Natural killer cell treated with Interleukin-12 subunit alpha and Interleukin-12 subunit beta and Interleukin-15 and Interleukin-18, amount 100 ng/mL, for 72 hours (primary cell): ENCODE results near the gene TTC4. TPM values are rescaled to one million over a fixed set of nuclear protein-coding genes. Genes with fewer than 3 reads are reported as not detected.

Experiments
- ATAC-seq, 2 donors: fragments of 150-1000 bp; cut with Tn5 transposase in 1 of 2; sonication (Bioruptor Pico), chemical (Tn5 transposase) in 1 of 2; 2 replicates each; pipeline ENCODE4 v1.10.0; 2021
- DNase-seq: peaks from one replicate; pipeline ENCODE4 v3.0.0; 2022; ENCODE audit warnings: low spot score
- H3K27ac Mint-ChIP-seq, 2 donors: 1 replicate in 1 of 2; 2 replicates in 1 of 2; pipeline ENCODE4 v1.8.0; 2022; ENCODE audit warnings: mixed read lengths in 2 of 2, mild to moderate bottlenecking in 1 of 2, moderate library complexity in 1 of 2
- H3K27me3 Mint-ChIP-seq, 2 donors: 1 replicate in 1 of 2; 2 replicates in 1 of 2; pipeline ENCODE4 v1.8.0; 2022; ENCODE audit warnings: mixed read lengths in 2 of 2
- H3K36me3 Mint-ChIP-seq: one replicate; pipeline ENCODE4 v1.8.0; 2022; ENCODE audit warnings: mixed read lengths
- H3K4me1 Mint-ChIP-seq, 2 donors: 1 replicate in 1 of 2; 2 replicates in 1 of 2; pipeline ENCODE4 v1.8.0; 2022; ENCODE audit warnings: low read depth in 2 of 2, mixed read lengths in 2 of 2, mild to moderate bottlenecking in 1 of 2
- H3K4me3 Mint-ChIP-seq: one replicate; pipeline ENCODE4 v1.8.0; 2022; ENCODE audit warnings: mixed read lengths
- H3K9me3 Mint-ChIP-seq: 2 replicates; pipeline ENCODE4 v1.8.0; 2022; ENCODE audit warnings: mixed read lengths
- total RNA-seq, 2 donors: library from RNA; stranded (reverse); gene quantifications; one replicate each; pipeline ENCODE4 v1.2.3, GENCODE V29; 2022

The TTC4 gene, protein sequence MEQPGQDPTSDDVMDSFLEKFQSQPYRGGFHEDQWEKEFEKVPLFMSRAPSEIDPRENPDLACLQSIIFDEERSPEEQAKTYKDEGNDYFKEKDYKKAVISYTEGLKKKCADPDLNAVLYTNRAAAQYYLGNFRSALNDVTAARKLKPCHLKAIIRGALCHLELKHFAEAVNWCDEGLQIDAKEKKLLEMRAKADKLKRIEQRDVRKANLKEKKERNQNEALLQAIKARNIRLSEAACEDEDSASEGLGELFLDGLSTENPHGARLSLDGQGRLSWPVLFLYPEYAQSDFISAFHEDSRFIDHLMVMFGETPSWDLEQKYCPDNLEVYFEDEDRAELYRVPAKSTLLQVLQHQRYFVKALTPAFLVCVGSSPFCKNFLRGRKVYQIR
- total RNA-seq, result 10 to 100 TPM; 30.2 to 33.9 TPM

DNA sequence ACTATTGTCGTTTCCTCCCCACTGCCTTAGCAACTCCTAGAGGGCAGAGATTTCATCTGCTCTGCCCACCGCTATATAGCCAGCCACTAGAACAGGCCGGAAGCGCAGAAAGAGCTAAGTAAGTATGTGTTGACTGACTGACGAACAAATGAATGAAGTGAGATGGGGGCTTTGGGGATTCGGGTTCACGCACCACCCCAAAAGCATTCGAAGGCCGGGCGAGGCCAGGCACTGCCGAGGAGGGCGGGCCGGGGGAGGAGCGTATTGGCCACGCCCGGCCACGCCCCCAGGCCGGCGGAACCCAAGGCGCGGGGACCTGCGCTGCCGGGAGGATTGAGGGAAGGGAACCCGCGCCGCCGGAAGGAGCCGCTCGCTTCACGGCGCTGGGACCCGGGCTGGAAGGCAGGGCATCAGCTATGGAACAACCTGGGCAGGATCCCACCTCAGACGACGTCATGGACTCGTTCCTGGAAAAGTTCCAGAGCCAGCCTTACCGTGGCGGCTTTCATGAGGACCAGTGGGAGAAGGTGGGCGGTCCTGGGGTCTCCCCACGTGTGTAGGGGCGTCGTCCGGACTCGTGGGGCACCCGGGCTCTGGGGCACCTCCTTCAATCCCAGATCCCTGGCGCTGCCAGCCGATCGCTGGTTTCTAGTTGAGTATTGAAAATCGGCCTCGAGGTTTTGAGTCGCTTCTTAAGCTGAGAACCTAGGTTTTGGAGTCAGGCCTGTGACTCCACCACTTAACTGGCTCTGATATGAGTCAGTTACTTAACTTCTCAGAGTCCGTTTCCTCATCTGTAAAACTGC, at the start of gene TTC4:
TSS of gene TTC4 (plus strand) at position 369 of the 806 bp plus-strand sequence. CDS start at position 417, 48 bp downstream.
- Mint-ChIP-seq H3K27me3 (no peaks in the 10 kb centered on the region), H3K36me3 (peaks cover 12% of the 10 kb centered on the region), H3K4me1 (peaks cover 27 to 29% of the 10 kb centered on the region in 2 donors), H3K27ac (peak within 1 kb of the TSS; percentile 80 to 92), H3K9me3 (no peaks in the 10 kb centered on the region), H3K4me3 (peak within 1 kb of the TSS; percentile 94)
- ATAC-seq (peak; percentile 98 to 99), DNase-seq (peak; percentile 89)

DNA sequence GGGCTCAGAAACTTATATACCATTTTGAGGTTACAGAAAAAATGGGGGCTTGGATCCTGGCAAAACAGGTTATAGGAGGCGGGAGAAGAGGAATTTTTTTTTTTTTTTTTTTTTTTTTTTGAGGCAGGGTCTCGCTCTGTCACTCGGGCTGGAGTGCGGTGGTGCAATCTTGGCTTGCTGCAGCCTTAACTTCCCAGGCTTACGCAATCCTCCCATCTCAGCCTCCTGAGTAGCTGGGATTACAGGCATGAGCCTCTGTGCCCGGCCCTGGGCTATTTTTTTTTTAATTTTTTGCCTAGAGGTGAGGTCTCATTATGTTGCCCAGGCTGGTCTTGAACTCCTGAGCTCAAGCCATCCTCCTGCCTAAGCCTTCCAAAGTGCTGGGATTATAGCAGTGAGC, 49.3 kb upstream of the TTC4 start:
- DNase-seq (no peak), ATAC-seq (no peak)
- H3K4me3 Mint-ChIP-seq, result no peak overlapping the region
- H3K27ac Mint-ChIP-seq, result no peak overlapping the region
- H3K4me1 Mint-ChIP-seq, result no peaks in the 10 kb centered on the region
- H3K9me3 Mint-ChIP-seq, result no peaks in the 10 kb centered on the region
- no peaks in the 10 kb centered on the region for H3K36me3 Mint-ChIP-seq
- no peaks in the 10 kb centered on the region for H3K27me3 Mint-ChIP-seq

DNA sequence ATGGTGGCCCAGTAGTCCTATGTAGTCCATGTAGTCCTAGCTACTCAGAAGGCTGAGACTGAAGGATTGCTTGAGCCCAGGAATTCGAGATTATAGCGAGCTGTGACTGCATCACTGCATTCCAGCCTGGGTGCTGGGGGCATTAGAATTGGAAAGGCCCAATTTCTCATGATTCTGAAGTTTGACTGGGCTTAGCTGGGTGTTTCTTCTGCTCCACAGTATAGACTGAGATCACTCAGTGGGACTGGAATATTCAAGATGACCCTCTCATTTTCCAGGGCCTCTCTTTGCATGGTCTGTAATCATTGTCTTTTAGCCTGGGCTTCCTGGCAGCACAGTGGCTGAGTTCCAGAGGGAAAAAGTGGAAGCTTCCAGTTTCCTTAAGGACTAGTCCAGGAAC, 47.9 kb upstream of the TTC4 start:
- Mint-ChIP-seq H3K36me3 (no peaks in the 10 kb centered on the region), H3K27ac (no peak overlapping the region), H3K4me3 (no peak overlapping the region), H3K9me3 (no peaks in the 10 kb centered on the region), H3K4me1 (peaks cover 8 to 10% of the 10 kb centered on the region in 2 donors), H3K27me3 (no peaks in the 10 kb centered on the region)
- no peak for DNase-seq
- ATAC-seq, result no peak

DNA sequence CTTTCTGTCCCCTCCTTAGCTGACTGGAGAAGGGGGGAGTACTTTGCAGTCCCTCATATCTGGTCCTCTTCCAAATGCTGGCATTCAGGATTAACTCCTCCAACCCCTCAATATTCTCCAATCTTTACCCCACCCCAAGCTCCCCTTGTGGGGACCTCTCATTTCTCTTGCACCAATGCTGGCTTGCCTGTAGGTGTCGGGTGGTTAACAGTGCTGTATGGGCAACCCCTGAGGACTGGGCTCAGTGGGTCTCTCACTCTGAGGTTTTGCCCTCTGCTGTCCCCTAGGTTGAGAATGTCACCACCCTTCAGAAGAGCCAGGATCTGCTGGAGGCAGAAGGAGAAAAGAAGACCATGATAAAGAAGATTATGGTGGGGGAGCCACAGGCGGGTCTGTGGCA, 47.1 kb upstream of the TTC4 start:
- Mint-ChIP-seq H3K36me3 (no peaks in the 10 kb centered on the region), H3K27me3 (no peaks in the 10 kb centered on the region), H3K9me3 (no peaks in the 10 kb centered on the region), H3K27ac (no peak overlapping the region), H3K4me3 (no peak overlapping the region), H3K4me1 (peaks cover 10 to 11% of the 10 kb centered on the region in 2 donors)
- no peak for DNase-seq
- no peak for ATAC-seq

DNA sequence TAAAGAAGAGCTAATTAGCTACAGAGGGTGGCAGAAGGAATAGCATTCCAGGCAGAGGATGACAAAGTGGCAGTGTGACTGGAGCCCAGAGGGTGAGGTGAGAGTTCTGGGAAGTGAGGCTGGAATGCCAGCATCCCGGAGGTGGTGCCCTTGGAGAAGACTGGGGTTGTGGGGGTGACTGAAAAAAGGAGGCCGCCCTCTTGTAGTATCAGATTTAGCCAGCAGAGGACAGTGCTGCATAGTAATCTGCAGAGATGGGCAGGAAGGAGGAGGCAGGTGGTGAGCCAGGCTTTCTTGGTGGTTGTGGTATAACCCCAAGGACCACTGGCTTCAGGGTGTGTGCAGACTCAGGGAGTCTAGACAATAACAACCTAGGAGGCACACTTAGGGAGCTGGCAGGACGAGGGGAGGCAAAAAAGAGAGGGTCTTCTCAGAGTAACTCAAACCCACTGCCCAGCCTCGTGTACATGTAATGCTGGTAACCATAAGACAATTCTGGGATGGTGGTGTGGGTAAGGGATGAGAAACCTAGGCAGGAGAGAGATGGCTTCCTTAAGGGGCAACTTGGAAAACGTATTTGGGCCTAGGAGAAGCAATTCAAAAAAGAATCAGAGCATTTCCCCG, 43.6 kb upstream of the TTC4 start:
- ATAC-seq (peak; percentile 83 to 87), DNase-seq (peak; percentile 73)
- H3K4me3 Mint-ChIP-seq, result no peak overlapping the region
- no peaks in the 10 kb centered on the region for H3K9me3 Mint-ChIP-seq
- peaks cover 10 to 11% of the 10 kb centered on the region in 2 donors for H3K4me1 Mint-ChIP-seq
- H3K27ac Mint-ChIP-seq, result peak overlapping the region; percentile 1 to 60
- no peaks in the 10 kb centered on the region for H3K36me3 Mint-ChIP-seq
- H3K27me3 Mint-ChIP-seq, result no peaks in the 10 kb centered on the region

DNA sequence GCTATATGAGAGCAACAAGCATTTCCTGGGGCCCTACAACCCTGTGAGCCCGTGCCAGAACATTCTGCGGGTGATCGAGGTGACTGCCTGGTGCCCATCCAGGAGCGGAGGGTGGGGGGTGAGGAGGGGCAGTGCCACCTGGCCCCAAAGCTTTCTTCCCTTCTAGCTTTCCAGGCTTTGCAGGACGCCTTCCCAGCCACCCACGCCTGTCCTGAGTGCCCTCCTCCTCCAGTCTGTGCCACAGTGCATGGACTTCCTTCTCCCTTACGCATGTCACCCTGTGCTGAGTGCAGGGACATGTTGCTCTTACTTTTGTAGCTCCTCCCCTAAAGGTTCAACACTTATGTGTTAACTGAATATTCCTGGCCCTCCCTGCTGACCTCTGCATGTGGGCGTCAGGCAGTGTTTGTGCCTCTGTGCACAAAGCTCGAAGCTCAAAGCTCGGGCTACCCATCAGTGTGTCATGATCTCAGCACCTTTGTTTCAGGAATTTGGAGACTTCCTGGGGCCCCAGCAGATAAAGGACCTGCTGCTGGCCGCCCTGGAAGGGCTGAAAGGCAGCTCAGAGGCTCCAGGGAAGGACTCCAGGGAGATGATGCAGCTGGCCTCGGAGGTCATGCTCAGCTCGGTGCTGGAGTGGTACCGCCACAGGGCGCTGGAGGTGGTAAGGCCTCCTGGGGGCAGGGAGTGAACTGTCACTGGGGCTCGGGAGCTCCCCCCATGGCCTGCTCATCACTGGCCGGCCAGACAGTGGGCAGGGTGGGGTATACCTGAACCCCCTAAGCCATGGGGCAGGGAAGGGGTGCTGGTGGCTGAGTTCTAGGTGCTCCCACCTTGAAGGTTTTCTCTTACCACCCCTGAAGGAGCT, 36.7 kb upstream of the TTC4 start:
- no peaks in the 10 kb centered on the region for H3K36me3 Mint-ChIP-seq
- DNase-seq (no peak), ATAC-seq (peak in 1 of 2 donors; percentile 35)
- H3K27ac Mint-ChIP-seq, result no peak overlapping the region
- H3K9me3 Mint-ChIP-seq, result no peaks in the 10 kb centered on the region
- no peaks in the 10 kb centered on the region for H3K27me3 Mint-ChIP-seq
- H3K4me1 Mint-ChIP-seq, result no peaks in the 10 kb centered on the region
- no peak overlapping the region for H3K4me3 Mint-ChIP-seq

DNA sequence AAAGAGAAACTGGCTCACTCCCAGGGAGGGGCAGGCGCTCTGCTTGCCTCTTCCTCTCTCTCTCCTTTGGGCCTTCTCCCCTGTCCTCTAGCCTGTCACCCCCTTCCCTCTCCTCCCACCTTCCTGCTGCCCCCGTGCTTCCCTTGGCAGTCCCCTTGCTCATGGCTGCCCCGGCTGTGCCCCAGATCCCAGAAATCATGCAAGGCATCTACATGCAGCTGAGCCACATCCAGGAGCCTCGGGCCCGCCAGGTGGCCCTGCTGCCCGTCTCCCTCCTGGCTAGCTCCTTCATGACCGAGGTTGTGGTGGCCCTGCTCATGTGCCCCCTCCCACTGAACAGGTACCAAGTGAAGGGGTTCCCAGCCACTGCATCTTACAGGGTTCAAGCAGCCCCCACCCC, 36.0 kb upstream of the TTC4 start:
- Mint-ChIP-seq H3K4me3 (no peak overlapping the region), H3K27me3 (no peaks in the 10 kb centered on the region), H3K27ac (no peak overlapping the region), H3K4me1 (no peaks in the 10 kb centered on the region), H3K9me3 (no peaks in the 10 kb centered on the region), H3K36me3 (no peaks in the 10 kb centered on the region)
- no peak for DNase-seq
- ATAC-seq, result no peak

DNA sequence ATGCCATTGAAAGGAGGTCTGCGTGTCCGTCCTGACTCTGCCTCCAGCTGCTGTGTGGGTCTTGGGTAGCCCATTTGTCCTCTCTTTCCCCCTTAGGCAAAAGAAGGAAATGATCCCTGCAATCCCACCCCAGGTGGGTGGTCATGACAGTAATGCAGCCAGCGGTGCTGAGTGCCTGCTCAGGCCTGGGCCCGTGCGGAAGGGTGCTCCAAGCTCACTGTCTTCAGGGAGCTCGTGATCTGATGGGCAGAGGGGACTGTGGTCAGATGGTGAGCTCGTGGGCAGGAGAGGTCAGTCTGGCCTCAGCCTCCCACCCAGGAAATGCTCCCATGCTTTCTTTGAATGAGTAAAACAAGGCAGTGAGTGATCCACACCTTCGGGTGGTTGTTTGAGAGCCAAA, 35.3 kb upstream of the TTC4 start:
- no peak overlapping the region for H3K4me3 Mint-ChIP-seq
- no peak for DNase-seq
- no peaks in the 10 kb centered on the region for H3K36me3 Mint-ChIP-seq
- no peaks in the 10 kb centered on the region for H3K4me1 Mint-ChIP-seq
- no peak for ATAC-seq
- no peak overlapping the region for H3K27ac Mint-ChIP-seq
- no peaks in the 10 kb centered on the region for H3K9me3 Mint-ChIP-seq
- H3K27me3 Mint-ChIP-seq, result no peaks in the 10 kb centered on the region

DNA sequence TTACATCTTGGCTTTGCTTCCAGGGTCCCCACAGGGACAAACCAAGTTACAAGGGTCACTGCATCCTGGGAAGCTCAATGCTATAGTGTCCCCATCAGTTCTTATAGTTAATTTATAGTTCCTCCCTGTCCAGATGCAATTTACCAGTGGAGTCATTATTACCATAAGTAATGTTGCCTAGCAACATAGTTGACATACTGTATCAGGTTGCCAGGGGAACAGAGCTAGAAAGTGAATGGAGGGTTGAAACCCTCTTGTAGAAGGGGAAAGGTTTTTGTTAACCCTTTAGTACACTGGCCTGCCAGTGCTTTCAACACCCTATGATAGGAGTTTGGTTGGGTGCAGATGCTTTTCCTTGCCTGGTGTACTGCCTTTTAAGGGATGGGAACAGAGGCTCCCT, 34.3 kb upstream of the TTC4 start:
- Mint-ChIP-seq H3K9me3 (no peaks in the 10 kb centered on the region), H3K4me3 (no peak overlapping the region), H3K4me1 (no peaks in the 10 kb centered on the region), H3K27me3 (no peaks in the 10 kb centered on the region), H3K36me3 (no peaks in the 10 kb centered on the region), H3K27ac (no peak overlapping the region)
- ATAC-seq (no peak), DNase-seq (no peak)

DNA sequence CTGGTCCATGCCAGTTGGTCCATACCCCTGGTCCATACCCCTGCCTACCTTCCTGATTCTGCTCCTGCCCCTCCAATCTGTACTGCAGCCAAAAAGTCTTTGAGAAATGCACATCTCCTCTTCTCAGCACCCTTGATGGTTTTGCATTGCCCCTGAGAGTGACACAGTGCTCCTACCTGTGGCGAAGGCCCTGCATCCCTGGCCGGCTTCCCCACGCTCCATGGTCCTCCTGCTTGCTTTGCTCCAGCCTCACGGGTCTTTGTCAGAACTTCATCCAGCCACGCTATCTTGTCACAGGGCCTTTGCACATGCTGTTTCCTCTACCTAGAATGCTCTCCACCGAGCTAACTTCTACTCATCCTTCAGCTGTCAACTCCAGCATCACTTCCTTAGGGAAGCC, 32.2 kb upstream of the TTC4 start:
- ATAC-seq, result no peak
- Mint-ChIP-seq H3K27me3 (no peaks in the 10 kb centered on the region), H3K36me3 (no peaks in the 10 kb centered on the region), H3K27ac (no peak overlapping the region), H3K4me3 (no peak overlapping the region), H3K9me3 (no peaks in the 10 kb centered on the region), H3K4me1 (no peaks in the 10 kb centered on the region)
- DNase-seq, result no peak

DNA sequence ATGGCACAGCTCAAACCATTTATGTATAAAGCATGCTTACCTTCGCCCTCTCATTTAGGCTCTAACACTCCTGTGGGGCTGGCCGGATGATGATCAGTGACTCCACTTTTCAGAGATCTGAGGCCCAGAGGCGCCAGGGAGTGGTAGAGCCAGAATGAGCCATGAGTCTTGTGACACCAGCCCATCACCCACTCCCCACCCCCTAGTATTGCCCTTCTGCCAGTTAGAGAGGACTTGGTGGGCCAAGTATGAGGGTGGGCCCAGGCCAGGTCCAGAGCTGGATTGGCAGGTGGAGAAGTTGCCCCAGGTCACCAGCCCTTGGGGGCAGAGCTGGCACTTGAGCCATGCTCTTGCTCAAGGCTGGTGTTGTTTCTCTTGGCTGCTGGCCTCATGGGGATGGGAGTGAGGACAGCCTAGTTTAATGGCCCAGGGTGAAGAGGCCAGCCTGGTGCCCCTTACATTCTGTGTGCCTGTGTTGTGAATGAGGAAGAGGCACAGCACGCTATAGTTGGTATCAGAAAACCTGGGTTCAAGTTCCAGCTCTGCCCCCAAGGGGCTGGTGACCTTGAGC, 30.2 kb upstream of the TTC4 start:
- ATAC-seq, result no peak
- Mint-ChIP-seq H3K9me3 (no peaks in the 10 kb centered on the region), H3K4me1 (no peaks in the 10 kb centered on the region), H3K27ac (no peak overlapping the region), H3K4me3 (no peak overlapping the region), H3K27me3 (no peaks in the 10 kb centered on the region), H3K36me3 (no peaks in the 10 kb centered on the region)
- no peak for DNase-seq

DNA sequence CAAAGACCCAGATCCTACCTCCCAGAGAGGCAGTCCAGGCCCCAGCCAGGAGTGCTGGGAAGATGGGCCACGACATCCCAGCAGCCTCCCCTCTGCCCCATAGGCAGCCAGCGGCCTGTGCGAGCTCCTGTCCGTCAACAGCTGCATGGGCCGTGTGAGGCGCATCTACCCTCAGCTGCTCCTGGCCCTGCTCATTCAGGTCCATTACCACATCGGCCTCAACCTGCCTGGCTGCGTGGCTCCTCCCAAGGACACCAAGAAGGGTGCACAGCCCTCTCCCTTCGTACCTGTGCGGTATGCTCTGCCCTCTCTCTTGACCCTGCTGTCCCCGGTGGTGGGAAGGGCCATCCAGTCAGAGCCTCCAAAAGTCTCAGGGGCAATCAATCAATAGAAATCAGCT, 29.5 kb upstream of the TTC4 start:
- no peak for ATAC-seq
- no peaks in the 10 kb centered on the region for H3K9me3 Mint-ChIP-seq
- no peaks in the 10 kb centered on the region for H3K27me3 Mint-ChIP-seq
- H3K4me3 Mint-ChIP-seq, result no peak overlapping the region
- DNase-seq, result no peak
- H3K4me1 Mint-ChIP-seq, result no peaks in the 10 kb centered on the region
- no peaks in the 10 kb centered on the region for H3K36me3 Mint-ChIP-seq
- no peak overlapping the region for H3K27ac Mint-ChIP-seq

DNA sequence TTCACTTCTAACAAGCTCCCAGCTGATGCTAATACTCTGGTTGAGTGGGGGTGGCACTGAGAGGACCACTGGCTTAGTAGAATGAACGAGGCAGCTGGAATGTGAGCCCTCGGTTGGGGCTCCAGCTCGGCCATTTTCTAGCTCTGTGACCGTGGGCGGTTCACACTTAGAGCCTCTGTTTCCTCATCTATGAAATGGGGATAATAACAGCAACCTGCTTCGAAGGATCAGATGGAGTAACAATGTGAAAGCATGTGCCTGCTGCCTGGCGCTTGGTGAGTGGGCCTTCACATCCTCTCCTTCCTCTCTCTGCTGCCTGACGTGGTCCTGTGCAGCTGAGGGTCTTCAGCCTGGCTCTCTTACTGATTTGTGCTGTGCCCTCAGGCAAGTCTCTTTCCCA, 20.9 kb upstream of the TTC4 start:
- Mint-ChIP-seq H3K4me3 (no peak overlapping the region), H3K36me3 (no peaks in the 10 kb centered on the region), H3K27me3 (peaks cover 6 to 9% of the 10 kb centered on the region in 2 donors), H3K9me3 (no peaks in the 10 kb centered on the region), H3K4me1 (no peaks in the 10 kb centered on the region), H3K27ac (no peak overlapping the region)
- no peak for ATAC-seq
- no peak for DNase-seq
